GM18873 (cell line): ENCODE measurements around the gene TENT5A.
A peak's percentile ranks its signal among the peaks of the same experiment; 100 is the strongest.
"Not testable (repeated sequence)": the region's sequence is repeated elsewhere in the genome, so short reads cannot be mapped to it uniquely, and the experiment has no call there.

Experiments used
- ATAC-seq: cut with Tn5 transposase; IDR thresholded peaks from one replicate; pipeline ENCODE4 v1.9.1; 2021; ENCODE audit warnings: mild to moderate bottlenecking, moderate library complexity, moderate number of reproducible peaks; ENCODE audit not compliant: unreplicated experiment, low FRiP score

The TENT5A gene

DNA sequence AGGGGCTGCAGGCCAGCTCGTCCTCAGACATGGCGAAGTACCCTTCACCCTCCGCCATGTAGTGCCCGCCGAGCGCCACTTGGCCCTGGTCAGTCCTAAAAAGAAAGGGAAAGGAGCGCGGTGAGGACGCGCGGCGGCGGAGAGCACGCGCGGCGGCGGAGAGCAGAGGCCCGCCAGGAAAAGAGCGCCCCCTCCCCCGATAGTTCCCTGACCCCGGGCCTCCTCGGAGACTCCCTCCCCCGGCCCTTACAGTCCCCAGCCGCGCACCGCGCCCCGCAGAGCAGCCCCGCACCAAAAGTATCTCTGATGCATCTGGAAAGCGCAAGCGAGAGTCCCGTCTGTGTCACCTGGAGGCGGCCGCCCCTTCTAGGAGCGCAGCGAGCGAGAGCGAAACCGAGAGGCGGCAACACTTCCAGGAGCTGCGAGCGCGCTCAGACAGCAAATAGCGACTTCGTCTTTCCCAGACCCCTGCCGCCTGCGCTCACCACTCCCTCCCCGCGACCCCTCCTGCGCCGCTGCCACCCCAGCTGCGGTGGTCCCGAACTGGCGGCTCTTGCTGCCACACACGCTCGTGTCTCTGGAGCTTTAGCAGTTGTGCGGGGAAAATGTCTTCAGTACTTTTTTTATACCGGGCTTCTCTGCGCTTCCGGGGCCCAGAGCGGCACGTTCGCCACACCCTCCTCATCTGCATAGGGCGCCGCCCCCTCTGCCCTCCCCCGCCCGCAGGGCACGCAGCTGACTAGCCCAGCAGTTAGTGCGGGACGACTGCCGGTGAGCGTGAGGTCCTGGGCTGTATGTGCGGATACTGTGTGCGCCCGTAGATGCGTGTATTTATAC lies at the start of gene TENT5A:
Gene TENT5A (minus strand): TSS at position 598 of the 837 bp plus-strand sequence. CDS start 540 bp downstream, at position 58.
- ATAC-seq = peak; percentile 78

DNA sequence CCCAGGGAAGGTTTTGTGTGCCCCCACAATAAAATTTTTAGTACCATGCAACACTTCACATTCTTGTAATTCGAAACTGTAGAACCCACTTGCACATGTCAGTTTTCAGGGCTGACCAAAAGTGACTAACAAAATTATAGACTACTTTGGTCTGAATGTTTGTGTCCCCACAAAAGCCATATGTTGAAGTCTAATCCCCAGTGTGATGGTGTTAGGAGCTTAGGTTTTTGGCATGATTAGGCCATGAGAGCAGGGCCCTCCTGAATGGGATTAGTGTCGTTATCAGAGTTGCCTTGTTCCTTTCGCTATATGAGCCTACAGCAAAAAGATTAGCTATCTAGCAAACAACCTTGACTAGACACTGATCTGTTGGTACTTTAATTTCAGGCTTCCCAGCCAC lies 49.0 kb upstream of the TENT5A start:
- ATAC-seq = no peak

DNA sequence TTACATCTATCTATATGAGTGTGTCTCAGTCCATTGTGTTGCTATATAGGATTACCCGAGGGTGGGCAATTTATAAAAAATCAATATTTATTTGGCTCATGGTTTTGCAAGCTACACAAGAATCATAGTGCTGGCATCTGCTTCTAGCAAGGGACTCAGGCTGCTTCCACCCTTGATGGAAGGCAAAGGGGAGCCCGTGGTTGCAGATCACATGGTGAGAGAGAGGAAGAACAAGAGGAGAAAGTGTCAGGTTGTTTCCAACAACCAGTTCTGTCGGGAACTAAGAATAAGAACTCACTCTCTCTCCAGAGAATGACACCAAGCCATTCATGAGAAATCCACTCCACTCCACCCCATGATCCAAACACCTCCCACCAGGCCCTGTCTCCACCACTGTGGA lies 48.2 kb upstream of the TENT5A start:
- ATAC-seq = no peak

DNA sequence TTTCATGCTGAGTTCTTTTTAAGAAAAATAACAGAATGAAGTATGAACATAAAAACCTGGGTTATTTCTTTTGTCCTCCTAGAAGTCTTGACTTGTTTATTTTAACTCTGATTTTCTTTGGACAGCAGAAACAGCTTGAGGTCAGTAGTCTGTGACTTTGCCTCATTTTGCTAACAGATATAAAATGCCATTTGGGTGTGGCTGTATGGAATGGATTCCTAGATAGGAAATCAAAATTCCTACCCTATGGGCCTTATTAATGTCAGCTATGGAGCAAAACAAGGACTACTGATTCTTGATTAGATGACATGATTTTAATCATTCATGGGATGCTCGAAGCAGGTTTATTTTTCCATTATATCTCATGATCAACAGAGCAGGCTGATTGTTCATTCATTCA lies 46.8 kb upstream of the TENT5A start:
- ATAC-seq = no peak

DNA sequence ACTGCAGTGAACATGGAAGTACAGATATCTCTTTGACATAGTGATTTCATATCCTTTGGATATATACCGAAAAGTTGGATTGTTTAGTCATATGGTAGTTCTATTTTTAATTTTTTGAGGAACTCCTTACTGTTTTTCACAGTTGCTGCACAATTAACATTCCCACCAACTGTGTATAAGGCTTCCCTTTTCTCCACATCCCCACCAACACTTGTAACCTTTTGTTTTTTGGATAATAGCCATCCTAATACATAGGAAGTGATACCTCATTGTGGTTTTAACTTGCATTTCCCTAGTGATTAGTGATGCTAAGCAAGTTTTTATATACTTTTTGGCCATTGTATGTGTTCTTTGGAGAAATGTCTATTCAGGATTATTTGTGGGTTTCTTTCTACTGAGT lies 45.1 kb upstream of the TENT5A start:
- ATAC-seq = no peak

DNA sequence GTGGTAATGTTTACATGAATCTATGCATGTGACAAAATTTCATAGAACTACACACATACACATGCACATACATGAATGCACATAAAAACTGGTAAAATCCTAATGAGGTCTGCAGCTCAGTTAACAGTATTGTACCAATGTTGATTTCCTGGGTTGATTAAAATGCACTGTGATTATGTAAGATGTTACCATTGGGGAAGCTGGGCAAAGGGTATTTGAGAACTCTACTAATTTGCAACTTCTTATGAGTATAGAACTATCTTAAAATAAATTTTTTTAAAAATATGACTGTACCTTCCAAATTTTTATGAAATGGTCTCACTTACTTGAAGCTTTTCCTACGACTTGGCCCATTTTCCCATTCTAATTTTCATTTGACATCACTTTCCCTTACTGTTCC lies 43.4 kb upstream of the TENT5A start:
- no peak for ATAC-seq

DNA sequence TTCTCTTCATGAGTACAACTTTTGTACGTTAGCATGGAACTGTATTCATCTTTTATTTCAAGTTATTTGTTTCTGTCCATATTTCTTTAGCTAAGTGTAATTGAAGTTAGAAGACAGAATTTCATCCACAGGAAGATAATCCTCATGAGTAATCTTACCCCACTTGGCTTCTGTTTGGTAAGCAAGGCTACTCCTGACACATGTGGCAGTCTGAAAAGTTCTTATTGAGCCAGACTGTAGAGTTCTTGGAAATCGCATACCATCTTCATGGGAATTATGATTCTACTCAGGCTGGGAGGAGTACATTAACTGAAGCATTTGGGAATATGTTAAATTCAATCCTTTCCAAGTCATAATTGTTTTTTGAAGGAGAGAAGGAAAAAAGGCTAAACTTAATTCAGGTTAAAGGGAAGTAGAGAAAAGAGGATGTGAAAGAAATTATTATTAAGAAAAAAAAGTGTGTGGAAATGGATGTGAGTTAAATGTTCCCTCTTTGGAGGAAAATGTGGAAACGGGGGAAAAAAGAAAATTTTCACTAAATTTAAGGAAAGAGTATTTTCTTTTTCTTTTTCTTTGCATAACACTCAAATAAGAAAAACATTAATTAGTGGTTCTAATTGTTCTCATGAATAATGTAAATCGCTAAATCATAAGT lies 41.5 kb upstream of the TENT5A start:
- ATAC-seq = no peak

DNA sequence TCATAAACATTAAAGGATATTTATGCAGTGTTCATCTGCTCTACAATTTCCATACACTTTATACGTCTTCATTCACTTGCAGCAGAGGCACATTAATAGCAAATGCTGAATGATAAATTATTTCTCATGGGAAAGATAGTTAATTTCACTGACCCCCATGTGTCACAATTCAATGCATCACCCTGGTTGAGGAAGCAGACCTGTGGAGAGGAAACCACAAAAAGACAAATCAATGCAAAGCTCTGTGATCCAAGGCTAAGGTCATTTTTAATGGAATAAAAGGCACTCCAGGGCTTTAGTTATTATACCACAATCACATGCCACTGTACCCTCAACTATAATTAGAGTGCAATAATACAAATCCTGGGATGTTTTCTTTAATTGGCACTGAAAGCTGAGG lies 40.3 kb upstream of the TENT5A start:
- no peak for ATAC-seq

DNA sequence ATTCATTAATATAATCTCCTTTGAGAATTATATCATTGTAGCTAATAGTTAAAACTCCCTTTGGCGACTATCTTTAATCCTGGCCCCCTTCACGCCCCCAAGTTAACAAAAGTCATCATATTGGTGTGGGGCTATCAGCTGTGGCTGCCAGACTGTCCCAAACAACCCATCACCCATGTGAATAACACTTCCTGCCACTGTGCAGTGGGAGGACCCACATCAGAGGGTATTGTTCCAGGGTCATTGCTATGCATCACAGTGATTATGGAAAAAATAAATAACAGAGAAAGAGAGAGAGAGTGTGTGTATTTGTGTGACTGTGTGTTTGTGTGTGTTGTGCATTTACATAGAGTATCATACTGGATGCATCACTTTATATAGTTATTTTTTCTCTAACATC lies 39.3 kb upstream of the TENT5A start:
- no peak for ATAC-seq

DNA sequence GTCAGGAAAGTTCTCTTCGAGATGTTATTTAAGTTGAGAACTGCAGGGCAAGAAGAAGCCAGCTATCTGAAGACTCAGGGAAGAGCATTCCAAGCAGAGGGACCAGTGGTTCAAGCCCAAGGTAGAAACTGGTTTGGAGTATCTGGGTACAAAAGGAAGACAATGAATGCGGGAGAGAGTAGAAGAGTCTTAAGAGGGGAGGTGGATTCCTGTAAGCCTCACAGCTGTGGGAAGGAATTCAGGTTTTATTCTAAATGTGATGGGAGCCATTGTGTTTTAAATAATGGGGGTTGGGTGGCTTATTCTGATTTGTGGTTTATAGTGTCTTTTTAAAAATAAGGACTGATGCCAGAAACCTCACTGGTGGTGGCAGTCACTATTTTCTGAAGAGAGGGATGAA lies 37.6 kb upstream of the TENT5A start:
- no peak for ATAC-seq

DNA sequence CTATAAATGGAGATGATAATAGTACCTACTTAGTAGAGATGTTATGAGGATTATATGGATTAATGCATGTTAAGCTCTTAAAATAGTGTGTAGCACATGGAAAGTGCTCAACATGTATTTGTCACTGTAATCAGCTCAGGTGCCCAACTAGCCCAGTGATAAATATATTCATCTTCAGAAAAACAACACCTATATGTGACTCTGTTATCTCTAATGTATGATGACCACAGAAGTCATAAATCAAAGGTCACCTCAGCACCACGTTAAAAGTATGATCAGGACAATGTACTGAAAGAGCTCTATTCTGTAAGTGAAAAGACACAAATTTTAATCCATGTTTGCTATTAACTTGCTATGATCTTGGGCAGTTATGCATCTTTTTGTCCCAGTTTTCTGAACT lies 36.8 kb upstream of the TENT5A start:
- no peak for ATAC-seq

DNA sequence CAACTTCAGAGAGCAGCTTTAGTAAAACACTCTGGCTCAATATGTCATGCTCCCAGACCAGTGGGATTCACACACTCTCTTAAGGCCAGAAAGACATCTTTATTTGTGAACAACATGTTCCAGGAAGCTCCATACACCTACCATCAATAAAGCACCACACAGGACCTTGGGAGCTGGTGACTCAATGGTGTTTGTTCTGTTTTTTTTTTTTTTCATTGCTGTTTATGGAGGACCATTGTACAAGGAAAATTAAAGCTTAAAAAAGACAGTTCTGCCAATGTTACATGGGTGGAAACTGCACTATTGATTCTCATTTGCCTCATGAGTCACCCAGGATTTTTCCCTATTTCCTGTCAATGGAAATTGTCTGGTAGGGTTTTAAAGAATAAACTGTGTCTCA lies 36.3 kb upstream of the TENT5A start:
- ATAC-seq = no peak

DNA sequence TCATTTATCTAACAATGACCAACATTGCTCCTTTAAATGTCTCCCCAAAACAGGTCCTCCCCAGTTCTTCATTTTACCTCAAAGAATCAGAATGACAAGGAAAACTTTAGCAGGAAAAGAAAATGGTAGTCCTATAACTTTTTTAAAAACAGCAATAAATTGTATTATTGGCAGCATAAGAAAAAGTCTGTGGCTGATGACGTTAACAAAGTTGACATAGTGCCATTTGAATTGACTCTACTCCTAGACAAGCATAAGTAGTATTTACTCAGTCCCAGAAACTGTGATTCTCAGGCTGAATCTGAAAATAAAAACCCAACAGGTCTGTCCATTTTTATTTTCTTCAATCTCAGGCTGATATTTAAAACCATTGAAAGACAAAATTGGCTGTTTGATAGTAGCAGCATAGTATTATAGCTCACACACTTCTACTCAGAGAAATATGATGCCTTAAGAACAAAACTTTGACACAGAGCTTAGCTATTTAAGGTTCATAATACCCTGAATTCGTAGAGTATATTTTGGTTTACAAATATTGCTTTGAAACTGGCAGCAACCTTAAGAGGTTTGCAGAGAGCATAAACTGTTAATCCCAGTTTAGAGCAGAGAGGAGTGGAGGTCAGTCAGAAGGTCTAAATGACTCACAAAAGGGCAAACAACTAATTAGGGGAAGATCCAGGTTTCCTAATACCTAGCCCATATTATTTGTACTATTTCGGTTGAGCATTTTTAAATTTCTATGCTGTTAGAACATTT lies 35.0 kb upstream of the TENT5A start:
- ATAC-seq = no peak

DNA sequence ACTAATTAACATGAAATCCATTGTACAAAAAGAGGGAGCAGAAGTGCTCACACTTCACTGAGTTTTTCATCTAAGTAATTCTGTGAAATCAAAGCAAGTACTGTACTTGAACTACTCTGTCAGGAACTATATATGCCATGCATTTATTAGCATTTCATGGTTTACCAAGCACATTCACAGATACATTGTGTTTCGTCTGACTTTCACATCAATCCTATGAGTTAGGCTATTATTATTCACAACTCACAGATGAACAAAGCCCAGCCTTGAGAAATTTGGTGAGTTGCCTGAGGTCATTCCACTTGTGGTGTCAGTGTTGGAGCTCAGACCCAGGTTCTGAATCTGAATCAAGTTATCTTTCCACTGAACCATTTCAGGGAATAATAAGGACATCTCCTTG lies 33.7 kb upstream of the TENT5A start:
- ATAC-seq = no peak

DNA sequence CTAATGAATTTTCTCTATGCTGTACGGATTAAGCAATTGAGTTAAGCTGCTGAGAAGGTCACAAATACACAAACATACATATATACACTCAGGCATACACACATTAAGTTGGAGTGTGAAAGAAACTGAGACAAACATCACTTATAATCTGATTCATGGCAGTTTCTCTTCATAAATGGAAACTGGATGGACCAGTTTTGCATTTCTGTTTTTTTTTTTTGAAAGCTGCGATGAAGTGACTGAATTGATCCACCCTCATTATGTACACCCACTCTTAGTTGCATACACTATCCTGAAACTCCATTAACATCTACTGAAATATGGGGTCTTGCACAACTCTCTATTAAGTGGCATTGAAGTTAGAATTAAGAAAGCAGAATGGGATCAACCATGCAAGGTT lies 32.9 kb upstream of the TENT5A start:
- no peak for ATAC-seq

DNA sequence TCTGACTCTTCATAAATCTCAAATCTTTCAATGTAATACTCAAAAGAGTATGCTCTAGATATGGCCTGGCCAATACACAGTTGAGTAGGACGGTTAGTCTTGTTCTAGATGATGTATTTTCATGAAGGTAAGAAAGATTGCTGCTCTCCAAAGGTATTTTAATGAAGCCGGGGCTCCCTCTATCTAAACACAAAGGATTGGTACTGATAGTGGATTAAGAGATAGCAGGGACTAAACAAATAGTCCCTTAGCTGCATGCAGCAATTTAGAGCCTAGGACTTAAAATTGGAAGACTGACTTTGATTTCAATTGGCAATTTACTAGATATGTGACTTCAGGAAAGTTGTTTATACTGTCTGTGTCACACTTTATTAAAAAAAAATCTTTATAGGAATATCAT lies 31.4 kb upstream of the TENT5A start:
- ATAC-seq = no peak

DNA sequence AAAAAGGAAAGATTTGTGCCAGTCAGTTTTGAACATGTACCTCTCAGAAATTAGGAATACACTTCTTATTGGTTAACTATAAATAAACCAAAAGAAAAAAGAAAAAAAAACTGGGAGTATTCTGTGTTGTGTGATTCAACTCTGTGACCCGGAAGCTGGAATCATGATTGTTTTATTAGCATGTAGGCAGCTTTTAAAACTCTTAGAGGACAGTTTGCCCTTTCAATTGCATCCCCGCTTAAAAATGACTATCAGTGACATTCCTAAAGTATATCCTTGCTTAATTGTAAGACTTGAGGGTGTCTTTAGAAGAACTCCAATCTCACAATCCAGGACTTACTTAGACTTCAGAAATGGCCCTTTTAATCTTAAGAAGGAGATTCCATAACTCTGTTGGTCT lies 29.1 kb upstream of the TENT5A start:
- no peak for ATAC-seq

DNA sequence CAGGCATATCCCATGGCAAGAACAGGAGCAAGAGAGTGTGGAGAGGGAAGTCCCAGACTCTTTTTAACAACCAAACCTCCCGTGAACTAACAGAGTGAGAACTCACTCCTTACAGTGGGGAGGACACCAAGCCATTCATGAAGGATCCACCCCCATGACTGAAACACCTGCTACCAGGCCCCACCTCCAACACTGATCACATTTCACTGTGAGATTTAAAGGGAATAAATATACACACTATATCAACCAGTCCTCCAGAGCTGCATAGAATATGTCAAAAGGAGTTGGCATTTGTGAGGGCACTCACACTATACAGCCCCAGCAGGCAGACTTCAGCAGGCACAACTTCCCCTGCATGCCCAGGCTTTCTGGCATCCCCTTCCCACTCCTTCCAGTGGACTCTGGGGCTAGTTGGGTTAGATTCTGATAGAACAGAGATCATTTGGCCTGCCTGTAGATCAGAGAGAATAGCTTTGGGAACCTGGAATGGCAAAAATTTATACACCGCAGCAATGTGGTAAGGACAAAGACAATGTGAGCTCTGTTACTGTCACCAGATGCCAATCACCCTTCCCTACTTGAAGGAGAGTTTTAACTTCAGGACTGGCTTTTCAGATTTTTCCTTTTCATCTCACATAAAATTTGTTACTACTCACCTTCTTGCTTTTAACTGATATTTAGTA lies 25.2 kb upstream of the TENT5A start:
- no peak for ATAC-seq

DNA sequence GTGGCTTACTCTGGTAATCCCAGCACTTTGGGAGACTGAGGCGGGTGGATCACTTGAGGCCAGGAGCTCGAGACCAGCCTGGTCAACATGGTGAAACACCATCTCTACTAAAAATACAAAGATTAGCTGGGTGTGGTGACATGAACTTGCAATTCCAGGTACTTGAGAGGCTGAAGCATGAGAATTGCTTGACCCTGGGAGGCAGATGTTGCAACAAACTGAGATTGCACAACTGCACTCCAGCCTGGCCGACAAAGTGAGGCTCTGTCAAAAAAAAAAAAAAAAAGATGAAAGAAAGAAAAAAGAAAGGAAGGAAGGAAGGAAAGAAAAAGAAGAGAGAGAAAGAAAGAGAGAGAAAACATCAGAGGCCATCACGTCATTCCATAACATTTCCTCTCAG lies 23.7 kb upstream of the TENT5A start:
- ATAC-seq = not testable (repeated sequence)

DNA sequence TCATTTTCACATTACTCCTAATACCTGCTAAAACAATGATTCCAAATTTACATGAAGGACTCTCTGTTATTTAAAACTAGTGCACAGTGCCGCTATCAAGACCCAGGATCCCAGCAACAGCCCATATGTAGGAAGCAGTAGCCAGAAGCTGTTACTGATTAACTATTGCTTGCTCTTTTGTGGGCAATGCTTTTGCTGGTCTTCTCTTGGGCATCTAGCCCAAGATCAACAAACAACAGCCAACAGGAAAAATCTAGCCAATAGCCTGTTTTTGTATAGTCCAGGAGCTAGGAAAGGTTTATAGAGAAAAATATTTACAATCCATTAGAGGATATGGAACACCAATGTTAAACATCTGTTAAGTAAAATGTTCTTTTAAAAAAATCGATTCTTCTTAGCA lies 22.1 kb upstream of the TENT5A start:
- no peak for ATAC-seq

DNA sequence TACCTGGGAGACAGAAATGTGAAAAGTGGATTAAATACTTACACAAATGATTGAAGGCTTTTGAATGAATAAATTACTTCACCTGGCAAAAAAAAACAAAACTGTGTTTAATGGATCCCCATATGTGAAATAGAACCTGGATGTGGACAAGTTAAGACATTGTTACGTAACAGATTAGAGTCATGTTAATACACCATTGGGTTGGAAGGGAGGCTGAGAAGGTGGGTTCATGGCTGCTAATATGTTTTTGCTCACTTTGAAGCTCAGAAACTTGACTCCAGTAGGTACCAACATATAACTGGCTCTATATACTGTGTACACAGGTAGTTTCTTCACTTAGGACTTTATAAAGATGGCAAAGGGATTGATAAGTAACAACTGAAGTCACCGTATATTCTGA lies 21.4 kb upstream of the TENT5A start:
- no peak for ATAC-seq
